ENCODE results near the gene IL6R. TPM values are rescaled to one million over a fixed set of nuclear protein-coding genes. Genes with fewer than 3 reads are reported as not detected.

IL6R gene
- polyA plus RNA-seq, 4 donors = 6.5 to 8.1 (median 6.7) TPM

DNA sequence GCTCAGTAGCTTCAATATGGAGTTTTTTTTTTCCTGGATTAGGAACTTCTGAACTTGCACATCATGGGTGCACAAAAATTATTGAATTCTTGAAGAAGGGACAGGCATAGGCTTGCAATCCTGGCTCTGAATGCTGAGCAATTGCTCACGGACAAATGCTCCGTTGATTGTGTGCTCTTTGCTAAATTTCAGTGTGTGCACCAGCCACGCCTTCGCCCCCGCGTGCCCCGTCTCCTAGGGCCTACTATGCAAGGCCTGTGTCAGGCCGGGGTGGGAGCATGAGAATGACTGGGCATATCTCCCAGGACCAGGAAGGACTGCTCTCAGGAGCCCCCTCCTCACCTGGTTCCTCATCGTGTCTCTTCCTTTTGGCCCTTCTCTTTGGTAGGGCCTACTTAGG, 17.4 kb downstream of the IL6R start:
- no peak for DNase-seq (ENCODE audit: low read depth in 4 of 4, low spot score in 3 of 4)

DNA sequence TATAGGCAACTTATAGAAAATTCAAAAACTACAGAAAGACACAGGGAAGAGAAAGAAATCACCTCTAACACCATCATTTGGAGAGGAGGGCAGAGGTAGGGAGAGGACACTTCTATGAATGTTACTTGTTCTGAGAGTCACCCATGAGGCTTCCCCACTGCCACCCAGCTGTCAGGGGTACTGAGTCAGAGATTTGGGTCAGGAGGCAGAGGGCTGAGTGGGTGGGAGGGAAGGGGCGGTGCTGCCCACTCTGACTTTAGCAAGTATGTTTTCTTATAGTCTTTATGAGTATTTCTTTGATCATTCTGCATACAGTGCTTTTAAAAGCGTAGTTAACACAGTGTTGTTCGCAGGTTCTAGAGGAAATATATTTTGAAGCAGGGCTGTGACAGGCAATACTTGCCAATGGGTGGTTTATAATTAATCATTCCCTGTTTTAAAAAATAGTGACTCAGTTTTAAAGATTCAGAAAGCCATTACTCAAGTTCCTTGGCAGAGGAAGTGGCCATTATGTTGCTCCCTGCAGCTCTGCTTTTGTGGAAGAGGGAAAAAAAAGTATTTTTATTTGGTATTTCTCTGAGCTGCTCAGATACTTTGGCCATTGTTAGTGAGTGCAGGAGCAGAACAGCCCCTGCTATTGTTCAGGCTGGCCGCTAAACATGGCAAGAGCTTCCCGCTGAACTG, 18.3 kb downstream of the IL6R start:
- DNase-seq (ENCODE audit: low read depth in 4 of 4, low spot score in 3 of 4) = no peak

DNA sequence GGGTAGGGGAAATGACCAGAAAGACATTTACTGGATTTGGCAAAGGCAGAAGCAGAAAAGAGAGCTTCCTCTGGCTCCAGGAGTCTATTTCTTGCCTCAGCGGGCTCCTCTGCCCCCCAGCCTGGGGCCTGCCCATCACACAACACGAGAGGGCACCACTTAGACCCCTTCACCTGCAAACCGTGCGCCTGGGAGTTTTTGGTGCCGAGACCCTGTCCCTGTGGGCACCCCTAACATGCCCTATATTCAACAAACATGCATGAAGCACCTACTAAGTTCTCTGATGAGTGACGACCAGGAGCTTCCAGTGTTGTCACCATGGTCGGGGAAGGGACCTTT, 18.8 kb downstream of the IL6R start:
- no peak for DNase-seq (ENCODE audit: low read depth in 4 of 4, low spot score in 3 of 4)

DNA sequence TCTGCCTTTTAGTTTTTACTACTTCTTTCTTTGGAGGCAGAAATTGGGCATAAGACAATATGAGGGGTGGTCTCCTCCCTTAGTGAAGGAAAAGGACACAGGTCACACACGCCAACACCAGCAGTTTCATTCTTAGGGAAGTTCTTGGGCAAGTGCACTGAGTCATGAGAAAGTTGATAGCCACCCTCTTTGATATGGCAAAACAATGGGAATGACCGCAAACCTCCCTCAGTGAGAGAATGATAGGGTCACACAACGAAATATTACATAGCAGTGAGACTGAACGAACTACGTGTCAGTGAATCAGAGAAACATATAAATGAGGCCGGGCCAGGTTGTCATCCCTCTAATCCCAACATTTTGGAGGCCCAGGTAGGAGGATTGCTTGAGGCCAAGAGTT, 20.0 kb downstream of the IL6R start:
- no peak for DNase-seq (ENCODE audit: low read depth in 4 of 4, low spot score in 3 of 4)

DNA sequence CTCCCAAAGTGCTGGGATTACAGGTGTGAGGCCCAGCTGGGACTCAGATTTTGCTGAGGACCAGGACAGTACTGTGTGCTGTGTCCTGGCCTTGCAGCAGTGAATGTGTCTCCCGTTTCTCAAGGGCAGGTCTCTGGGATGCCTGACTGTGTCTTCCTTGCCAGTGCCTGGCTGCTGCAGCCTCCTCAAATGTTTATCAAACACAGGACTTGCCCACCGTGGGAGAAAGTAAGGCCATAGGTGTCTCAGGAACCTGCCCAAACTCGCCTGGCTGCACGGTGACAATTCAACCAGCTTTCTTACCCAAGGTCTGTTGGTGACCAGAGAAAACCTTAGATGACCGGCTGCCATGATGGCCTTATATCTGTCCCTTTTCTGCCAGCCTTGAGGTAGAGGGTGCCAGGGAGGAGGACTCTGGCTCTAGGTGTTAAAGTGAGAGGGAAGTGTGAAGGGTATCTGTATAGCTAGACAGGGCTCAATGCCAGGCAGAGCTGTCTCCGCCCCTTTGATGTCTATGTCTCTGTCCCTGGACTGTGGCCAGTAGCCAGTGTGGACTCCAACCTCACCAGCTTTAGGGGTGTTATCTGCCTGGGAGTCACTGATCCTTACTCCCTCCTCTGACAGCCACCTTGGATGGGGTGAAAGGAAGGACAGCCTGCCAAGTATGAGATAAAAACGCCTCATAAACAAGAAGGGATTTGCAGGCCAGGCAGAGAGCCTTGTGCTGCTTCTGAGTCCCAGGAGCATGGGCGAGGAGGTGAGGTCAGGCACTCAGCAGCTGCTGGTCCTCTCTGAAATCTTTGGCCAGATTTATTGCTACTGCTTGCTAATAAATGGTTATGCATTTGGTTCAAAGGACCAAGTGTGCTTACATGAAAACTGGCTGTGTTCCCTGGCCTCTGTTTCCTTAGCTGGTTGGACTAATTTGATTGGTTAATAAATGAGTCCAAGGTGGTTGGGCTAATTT, 22.3 kb downstream of the IL6R start:
- no peak for DNase-seq (ENCODE audit: low read depth in 4 of 4, low spot score in 3 of 4)

DNA sequence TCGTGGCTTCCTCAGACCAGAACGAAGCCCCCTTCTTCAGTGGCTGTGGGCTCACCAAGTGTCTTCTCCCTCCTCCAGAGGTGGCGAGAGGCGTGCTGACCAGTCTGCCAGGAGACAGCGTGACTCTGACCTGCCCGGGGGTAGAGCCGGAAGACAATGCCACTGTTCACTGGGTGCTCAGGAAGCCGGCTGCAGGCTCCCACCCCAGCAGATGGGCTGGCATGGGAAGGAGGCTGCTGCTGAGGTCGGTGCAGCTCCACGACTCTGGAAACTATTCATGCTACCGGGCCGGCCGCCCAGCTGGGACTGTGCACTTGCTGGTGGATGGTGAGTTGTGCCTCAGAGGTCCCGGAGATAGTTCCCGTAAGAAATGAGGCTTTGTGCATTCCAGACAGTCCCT, 24.0 kb downstream of the IL6R start:
- DNase-seq (ENCODE audit: low read depth in 4 of 4, low spot score in 3 of 4) = no peak

DNA sequence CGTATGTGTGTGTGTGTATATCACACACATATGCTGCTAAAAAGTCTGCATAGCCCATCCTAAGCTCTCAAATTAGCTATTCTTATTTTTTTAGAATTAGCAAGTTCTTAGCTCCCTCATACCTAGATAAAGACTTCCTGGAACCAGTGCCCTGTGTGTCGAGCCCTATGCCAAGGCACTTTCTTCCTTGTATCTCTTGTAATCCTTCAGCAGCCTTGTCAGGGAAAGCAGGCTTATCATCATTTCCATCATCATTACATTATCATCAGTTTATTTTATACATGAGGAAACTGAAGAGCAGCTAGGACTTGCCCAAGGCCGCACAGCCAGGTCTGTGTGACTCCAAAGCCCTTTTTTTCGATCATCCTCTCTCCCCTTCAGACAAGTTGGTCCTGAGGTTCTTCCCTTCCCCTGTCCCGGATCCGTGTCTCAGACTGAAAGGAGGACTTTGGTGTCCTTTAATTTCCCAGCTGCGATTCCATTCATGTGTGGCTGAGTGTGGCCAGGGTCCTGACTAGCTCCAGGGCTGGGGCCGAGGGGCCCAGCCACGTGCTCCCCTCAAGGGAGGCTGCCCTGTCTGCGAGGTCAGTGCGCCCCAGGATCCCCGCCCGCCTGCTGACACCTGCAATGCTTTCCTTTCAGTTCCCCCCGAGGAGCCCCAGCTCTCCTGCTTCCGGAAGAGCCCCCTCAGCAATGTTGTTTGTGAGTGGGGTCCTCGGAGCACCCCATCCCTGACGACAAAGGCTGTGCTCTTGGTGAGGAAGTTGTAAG, 24.9 kb downstream of the IL6R start:
- no peak for DNase-seq (ENCODE audit: low read depth in 4 of 4, low spot score in 3 of 4)

DNA sequence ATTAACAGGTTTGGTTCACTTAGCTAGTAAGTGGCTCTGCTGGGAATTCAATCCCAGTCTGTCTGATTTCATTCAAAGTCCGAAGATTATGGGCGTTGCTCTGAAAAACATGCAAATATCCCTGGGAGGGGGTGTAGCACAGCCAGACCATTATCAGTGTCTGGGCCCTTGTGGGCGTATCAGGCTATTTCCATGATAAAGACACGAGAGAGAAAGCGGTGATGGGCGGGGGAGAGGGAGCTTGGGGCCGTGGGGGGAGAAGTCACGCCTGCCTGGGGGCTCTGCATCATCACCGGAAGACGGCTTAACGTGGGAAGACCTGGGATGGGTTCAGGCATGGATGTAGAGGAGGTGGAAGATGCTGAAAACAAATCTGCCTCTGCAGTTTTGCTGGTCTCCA, 25.8 kb downstream of the IL6R start:
- no peak for DNase-seq (ENCODE audit: low read depth in 4 of 4, low spot score in 3 of 4)

DNA sequence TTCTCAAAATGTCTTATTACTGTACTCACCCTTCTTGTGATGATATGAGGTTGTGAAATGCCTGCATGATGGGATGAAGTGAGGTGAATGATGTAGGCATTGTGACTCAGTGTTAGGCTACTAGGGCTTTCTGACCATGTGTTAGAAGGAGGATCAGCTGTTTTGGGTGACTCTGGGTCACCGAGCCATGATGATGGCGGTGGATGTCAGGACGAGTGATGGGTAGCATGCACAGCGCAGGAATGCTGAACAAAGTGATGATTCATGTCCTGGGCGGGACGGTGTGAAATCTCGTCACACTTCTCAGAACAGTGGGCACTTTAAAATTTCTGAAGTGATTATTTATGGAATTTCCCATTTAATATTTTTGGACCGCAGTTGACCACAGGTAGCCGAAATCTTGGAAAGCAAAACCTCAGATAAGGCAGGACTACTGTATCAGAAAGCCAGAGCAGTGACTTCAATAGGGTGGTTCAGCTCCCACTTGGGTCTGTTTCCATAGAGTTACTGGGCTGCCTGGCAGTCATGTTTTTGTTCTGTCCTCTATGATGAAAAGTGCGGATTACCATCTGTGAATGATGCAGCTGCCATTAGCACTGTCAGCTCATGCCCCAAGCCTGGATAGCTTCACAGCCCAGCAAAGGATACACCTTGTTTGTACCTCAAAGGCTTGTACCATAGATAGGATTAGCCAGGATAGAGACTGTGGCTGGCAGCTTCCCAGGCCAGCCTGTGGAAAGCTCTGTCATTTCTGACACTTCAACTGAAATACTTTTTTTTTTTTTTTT, 26.6 kb downstream of the IL6R start:
- DNase-seq (ENCODE audit: low read depth in 4 of 4, low spot score in 3 of 4) = no peak

DNA sequence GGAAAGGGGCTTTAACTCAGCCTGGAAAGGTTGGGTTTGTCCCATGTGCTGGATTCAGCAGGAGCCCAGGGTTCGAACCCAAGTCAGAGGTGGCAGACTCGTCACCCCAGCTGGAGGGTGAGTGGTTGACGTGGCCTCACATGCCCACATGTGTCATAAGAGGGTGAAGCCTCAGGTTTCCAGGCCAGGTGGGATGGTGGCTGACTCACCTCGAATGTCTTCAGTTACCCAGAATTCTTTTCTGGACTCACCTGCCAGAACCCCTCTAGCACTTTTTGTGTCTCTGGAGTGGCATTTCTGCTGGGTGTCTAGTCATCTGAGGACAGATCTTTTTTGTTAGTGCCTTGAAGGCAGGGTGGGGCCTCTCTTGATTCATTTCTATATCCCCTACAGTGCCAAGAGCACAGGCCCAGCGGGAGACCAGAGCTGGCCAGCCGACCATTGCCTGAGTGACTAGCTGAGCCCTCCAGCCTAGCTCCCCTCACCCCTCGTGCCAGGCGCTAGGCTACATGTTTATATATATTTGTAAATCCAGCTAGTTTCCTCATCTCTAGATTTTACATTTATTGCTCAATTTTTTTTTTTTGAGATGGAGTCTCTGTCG, 28.1 kb downstream of the IL6R start:
- DNase-seq (ENCODE audit: low read depth in 4 of 4, low spot score in 3 of 4) = no peak

DNA sequence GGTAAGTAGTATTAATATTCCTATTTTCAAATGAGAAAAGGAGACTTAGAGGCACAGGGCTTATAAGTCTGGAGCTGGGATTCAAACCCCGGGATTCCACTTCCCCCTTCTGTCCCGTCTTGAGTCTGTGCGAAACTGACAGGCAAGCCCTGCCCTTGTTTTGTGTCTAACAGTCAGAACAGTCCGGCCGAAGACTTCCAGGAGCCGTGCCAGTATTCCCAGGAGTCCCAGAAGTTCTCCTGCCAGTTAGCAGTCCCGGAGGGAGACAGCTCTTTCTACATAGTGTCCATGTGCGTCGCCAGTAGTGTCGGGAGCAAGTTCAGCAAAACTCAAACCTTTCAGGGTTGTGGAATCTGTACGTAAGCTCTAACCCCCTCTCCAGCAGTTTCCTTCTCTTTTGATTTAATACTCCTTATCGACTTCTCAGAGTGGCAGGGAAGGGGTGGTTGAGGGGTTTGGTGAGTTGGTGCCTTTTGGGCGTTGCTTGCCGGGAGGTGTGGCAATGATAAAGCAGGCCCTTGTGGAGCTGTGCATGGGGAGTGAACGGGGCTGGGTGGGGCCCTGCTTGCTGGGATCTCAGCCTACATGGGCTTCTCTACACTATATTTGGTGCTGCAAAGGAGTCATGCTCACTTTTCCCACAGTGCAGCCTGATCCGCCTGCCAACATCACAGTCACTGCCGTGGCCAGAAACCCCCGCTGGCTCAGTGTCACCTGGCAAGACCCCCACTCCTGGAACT, 29.4 kb downstream of the IL6R start:
- no peak for DNase-seq (ENCODE audit: low read depth in 4 of 4, low spot score in 3 of 4)

DNA sequence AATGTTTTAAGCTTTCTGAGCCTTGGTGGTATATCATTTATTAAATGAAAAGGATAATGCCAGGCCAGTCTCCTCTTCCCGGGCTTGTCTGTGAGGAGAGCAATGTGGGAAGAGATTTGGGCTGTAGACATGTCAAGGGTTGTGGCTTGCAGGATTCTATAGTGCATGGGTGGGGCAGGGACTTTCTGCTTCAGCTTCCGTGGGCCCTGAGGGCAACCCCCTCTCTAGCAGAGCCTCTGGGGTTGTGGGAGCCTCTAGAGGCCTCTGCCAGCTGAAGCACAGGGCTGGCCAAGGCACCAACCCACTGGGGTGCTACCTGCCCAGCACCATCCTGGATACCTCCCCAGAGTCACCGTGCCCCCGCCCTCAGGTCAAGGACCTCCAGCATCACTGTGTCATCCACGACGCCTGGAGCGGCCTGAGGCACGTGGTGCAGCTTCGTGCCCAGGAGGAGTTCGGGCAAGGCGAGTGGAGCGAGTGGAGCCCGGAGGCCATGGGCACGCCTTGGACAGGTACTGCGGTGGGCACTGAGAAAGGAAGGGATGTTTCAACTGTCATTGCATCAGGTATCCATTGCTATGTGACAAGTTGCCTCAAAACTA, 30.6 kb downstream of the IL6R start:
- no peak for DNase-seq (ENCODE audit: low read depth in 4 of 4, low spot score in 3 of 4)

DNA sequence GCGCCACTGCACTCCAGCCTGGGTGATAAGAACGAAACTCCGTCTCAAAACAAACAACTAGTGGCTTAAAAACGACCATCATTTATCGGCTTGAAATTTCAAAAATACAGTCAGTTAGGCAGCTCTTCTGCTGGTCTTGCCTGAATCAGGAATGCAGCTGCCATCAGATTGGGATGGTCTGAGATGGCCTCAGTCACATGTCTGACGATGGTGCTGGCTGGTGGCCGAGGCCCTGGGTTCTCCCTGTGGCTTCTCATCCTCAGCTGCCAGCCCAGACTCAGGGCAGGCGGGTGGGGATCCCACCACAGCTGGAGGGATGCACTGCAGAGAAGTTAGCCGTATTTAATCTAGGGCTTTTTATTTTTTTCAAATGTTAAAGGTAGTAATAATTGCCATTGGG, 31.3 kb downstream of the IL6R start:
- no peak for DNase-seq (ENCODE audit: low read depth in 4 of 4, low spot score in 3 of 4)

DNA sequence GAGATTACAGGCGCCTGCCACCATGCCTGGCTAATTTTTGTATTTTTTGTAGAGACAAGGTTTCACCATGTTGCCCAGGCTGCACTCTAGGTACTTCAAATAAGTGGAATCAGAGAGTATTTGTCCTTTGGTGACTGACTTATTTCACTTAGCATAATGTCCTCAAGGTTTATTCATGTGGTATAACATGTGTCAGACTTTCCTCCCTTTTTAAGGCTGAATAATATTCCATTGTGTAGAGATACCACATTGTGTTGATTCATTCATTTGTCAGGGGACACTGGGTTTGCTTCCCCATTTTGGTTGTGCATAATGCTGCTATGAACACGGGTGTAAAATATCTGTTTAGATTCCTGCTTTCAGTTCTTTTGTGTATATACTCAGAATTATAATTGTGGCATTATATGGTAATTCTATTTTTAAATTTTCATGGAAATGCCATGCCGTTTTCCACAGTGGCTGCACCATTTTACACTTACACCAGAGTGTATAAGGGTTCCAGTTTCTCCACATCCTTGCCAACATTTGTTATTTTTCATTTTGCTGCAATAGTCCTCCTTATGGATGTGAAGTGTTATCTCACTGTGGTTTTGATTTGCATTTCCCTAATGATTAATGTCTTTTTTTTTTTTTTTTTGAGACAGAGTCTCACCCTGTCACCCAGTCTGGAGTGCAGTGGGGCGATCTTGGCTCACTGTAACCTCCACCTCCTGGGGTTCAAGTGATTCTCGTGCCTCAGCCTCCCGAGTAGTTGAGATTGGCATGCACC, 35.1 kb downstream of the IL6R start:
- DNase-seq (ENCODE audit: low read depth in 4 of 4, low spot score in 3 of 4) = no peak

DNA sequence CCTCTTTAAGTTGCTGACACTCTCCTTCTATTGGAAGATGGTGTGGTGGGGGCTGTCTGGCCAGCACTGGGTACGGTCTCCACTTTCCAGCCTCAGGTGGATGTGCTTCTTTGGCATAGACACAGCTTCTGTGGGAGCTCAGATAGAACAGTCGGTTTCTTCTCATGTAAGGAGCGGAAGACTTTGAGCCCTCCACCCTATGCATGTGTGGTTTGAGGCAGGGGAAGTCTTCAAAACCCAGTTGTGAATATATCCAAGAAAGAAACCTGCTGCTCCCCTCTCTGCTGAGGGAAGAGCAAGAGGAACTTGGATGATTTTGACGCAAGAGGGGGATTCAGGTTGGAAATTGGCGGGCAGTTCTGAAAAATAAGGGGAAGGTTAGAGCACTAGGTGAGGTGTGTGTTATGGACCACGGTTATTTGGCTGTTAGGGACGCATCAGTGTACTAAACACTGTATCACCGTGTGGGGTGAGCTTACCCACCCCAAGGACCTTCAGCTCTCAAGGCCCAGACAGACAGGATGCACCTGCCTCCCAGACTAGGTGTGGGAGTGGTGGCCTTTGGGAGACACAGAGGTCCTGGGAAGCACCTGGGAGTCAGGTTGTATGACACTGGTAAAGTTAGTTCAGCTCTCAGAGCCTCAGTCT, 36.2 kb downstream of the IL6R start:
- DNase-seq (ENCODE audit: low read depth in 4 of 4, low spot score in 3 of 4) = no peak

DNA sequence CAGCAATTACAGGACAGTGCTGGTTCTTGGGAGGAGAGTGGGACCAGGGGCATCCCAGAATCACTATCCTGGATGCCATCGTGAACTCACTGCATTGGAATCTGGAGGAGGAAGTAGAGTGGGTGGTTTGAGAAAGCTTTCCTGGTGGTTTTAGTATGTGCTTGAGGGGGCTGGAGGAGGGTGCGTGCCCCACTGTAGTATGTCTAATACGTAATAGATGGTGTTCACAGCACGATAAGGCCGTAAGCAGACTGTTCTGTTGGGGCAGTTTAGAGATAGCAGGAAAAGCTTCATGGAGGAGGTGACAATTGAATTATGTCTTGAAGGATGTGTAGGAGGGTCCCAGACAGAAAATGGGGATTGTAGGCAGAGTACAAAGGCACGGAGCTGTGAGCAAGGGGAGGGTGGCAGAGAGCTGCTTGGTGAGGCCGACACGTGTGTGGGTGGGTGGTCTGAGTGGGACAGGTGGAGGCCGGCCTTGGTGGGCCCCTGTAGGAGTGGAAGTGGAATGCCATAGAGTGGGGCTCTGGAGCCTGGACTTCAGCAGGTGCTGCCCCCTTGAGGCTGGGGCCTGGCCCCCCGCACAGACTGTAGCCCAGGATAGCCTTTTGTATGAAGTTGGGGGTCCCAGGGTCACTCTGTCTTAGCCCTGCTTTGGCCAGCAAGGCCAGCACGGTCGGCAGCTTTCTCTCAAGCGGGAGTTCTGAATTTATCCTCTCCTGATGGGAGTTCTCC, 37.0 kb downstream of the IL6R start:
- DNase-seq (ENCODE audit: low read depth in 4 of 4, low spot score in 3 of 4) = no peak
